MCF 10A (cell line): ENCODE measurements around the gene GNB1. TPM values are rescaled to one million over a fixed set of nuclear protein-coding genes. Genes with fewer than 3 reads are reported as not detected.

ENCODE experiments used
- BruUV-seq: library from RNA; stranded (reverse); fragments of 400-500 nt; replicated peaks from 2 replicates; lab custom pipeline; 2021; lab: Mats Ljungman, UMichigan
- CTCF ChIA-PET: fragments of 300-600 bp; sonication (Branson Sonifier 250); formaldehyde crosslinking; extraction: SDS; loops from one replicate; lab custom pipeline; 2021; ENCODE audit warnings: antibody characterized with exemption, inconsistent platforms; lab: Yijun Ruan, JAX
- POLR2A ChIA-PET: fragments of 300-600, 350-650 bp; sonication (Branson Sonifier 250); formaldehyde crosslinking; extraction: SDS; loops from one replicate; lab custom pipeline; 2020; ENCODE audit warnings: antibody characterized with exemption, inconsistent platforms; lab: Yijun Ruan, JAX
- DNase-seq: peaks from one replicate; pipeline ENCODE4 v3.0.0-alpha.2; 2018; ENCODE audit not compliant: unreplicated experiment
- H3K27ac Mint-ChIP-seq: one replicate; pipeline ENCODE4 v1.8.0; 2022; ENCODE audit warnings: mild to moderate bottlenecking, low read depth, mixed read lengths; ENCODE audit not compliant: unreplicated experiment
- H3K27me3 Mint-ChIP-seq: one replicate; pipeline ENCODE4 v1.8.0; 2022; ENCODE audit warnings: mixed read lengths; ENCODE audit not compliant: insufficient read depth, unreplicated experiment
- H3K36me3 Mint-ChIP-seq: one replicate; pipeline ENCODE4 v1.8.0; 2022; ENCODE audit warnings: mild to moderate bottlenecking, moderate library complexity, mixed read lengths; ENCODE audit not compliant: insufficient read depth, unreplicated experiment
- H3K4me1 Mint-ChIP-seq: one replicate; pipeline ENCODE4 v1.8.0; 2022; ENCODE audit warnings: mixed read lengths; ENCODE audit not compliant: insufficient read depth, unreplicated experiment
- H3K4me3 Mint-ChIP-seq: one replicate; pipeline ENCODE4 v1.8.0; 2022; ENCODE audit warnings: mild to moderate bottlenecking, moderate library complexity, mixed read lengths; ENCODE audit not compliant: unreplicated experiment
- H3K9me3 Mint-ChIP-seq: one replicate; pipeline ENCODE4 v1.8.0; 2022; ENCODE audit warnings: mixed read lengths; ENCODE audit not compliant: unreplicated experiment
- CTCF ChIP-seq: fragments of 200-600 bp; IDR thresholded peaks from one replicate; pipeline ENCODE4 v1.8.0; 2022; ENCODE audit warnings: antibody characterized with exemption, mild to moderate bottlenecking; ENCODE audit not compliant: unreplicated experiment
- intact Hi-C: fragments of 100-400 bp; cut with micrococcal nuclease; formaldehyde crosslinking; loops from 2 replicates; pipeline ENCODE4 v1.14.1; 2022
- total RNA-seq: library from RNA; stranded (reverse); gene quantifications from 2 replicates; pipeline ENCODE4 v1.2.3, GENCODE V29; 2022

GNB1 gene
- total RNA-seq, 1 experiment from 2014 or later: 430 TPM

GRCh38 chr1:1825217-1825616 is 65.7 kb downstream of the GNB1 start:
- Mint-ChIP-seq H3K27me3 (no peaks in the 10 kb centered on the region), H3K9me3 (no peaks in the 10 kb centered on the region), H3K4me1 (no peaks in the 10 kb centered on the region), H3K27ac (no peak overlapping the region), H3K36me3 (peaks cover 70% of the 10 kb centered on the region), H3K4me3 (no peak overlapping the region)
- ChIA-PET CTCF (no interaction called here), POLR2A (no interaction called here)
- DNase-seq: no peak
- no peak for TF ChIP-seq CTCF
- intact Hi-C loops: no loop called here
- no TSS peak for BruUV-seq

- H3K4me3 Mint-ChIP-seq: no peak overlapping the region
- CTCF ChIA-PET: no interaction called here
- no TSS peak for BruUV-seq
- peaks cover 77% of the 10 kb centered on the region for H3K36me3 Mint-ChIP-seq
- DNase-seq: no peak
- no peak overlapping the region for H3K27ac Mint-ChIP-seq
- POLR2A ChIA-PET: interaction anchor here (0.5 kb wide), 1 partner anchor 90 kb away, joined by 4 read pairs; no protein-coding TSS in a partner anchor
- no peaks in the 10 kb centered on the region for H3K4me1 Mint-ChIP-seq
- H3K9me3 Mint-ChIP-seq: no peaks in the 10 kb centered on the region
- TF ChIP-seq CTCF: no peak
- intact Hi-C loops: no loop called here
- no peaks in the 10 kb centered on the region for H3K27me3 Mint-ChIP-seq
Observed at GRCh38 chr1:1819762-1820161, 71.1 kb downstream of the GNB1 start.

- Mint-ChIP-seq H3K27me3 (no peaks in the 10 kb centered on the region), H3K36me3 (peaks cover 79% of the 10 kb centered on the region), H3K9me3 (no peaks in the 10 kb centered on the region), H3K27ac (peak overlapping the region; percentile 31), H3K4me3 (no peak overlapping the region), H3K4me1 (no peaks in the 10 kb centered on the region)
- BruUV-seq: no TSS peak
- DNase-seq: no peak
- no peak for TF ChIP-seq CTCF
- POLR2A ChIA-PET: no interaction called here
- intact Hi-C loops: no loop called here
- CTCF ChIA-PET: no interaction called here
Observed at GRCh38 chr1:1817221-1817620, 73.7 kb downstream of the GNB1 start.

GRCh38 chr1:1815606-1816281 is 75.1 kb downstream of the GNB1 start:
- Mint-ChIP-seq H3K4me3 (no peak overlapping the region), H3K4me1 (no peaks in the 10 kb centered on the region), H3K36me3 (peaks cover 82% of the 10 kb centered on the region), H3K27me3 (no peaks in the 10 kb centered on the region), H3K27ac (no peak overlapping the region), H3K9me3 (no peaks in the 10 kb centered on the region)
- intact Hi-C loops: no loop called here
- BruUV-seq: no TSS peak
- DNase-seq: no peak
- ChIA-PET CTCF (no interaction called here), POLR2A (interaction anchor here (0.7 kb wide), 1 partner anchor 30 kb away, joined by 3 read pairs; no protein-coding TSS in a partner anchor)
- no peak for TF ChIP-seq CTCF
